HG03469 (cell line): ENCODE measurements around the gene AMY2A.
"Not testable (repeated sequence)": the region's sequence is repeated elsewhere in the genome, so short reads cannot be mapped to it uniquely, and the experiment has no call there.

Experiments used
- ATAC-seq: cut with Tn5 transposase; IDR thresholded peaks from one replicate; pipeline ENCODE4 v1.9.1; 2021; ENCODE audit warnings: mild to moderate bottlenecking, moderate library complexity, moderate number of reproducible peaks; ENCODE audit not compliant: unreplicated experiment

Gene AMY2A

GRCh38 chr1:103616994-103617477, at the start of gene AMY2A:
AMY2A (plus strand) TSS chr1:103617427; CDS start chr1:103617441, 14 bp downstream.
- not testable (repeated sequence) for ATAC-seq

- ATAC-seq = no peak
These were observed 47.7 kb upstream of the AMY2A start for GRCh38 chr1:103569493-103569892.

GRCh38 chr1:103571289-103571688, 45.9 kb upstream of the AMY2A start, which contains the start of gene AMY2B:
AMY2B (plus strand) TSS chr1:103571589; CDS start chr1:103571603, 14 bp downstream.
- ATAC-seq = not testable (repeated sequence)

GRCh38 chr1:103576065-103576464, 41.2 kb upstream of the AMY2A start:
- ATAC-seq = no peak

- ATAC-seq = not testable (repeated sequence)
These were observed 40.4 kb upstream of the AMY2A start for GRCh38 chr1:103576784-103577183.

GRCh38 chr1:103582464-103582863, 34.8 kb upstream of the AMY2A start:
- no peak for ATAC-seq

- ATAC-seq = no peak
These were observed 33.3 kb upstream of the AMY2A start for GRCh38 chr1:103583887-103584286.

- no peak for ATAC-seq
These were observed 32.7 kb upstream of the AMY2A start for GRCh38 chr1:103584537-103584936.

- not testable (repeated sequence) for ATAC-seq
These were observed 14.5 kb upstream of the AMY2A start for GRCh38 chr1:103602740-103603139.

GRCh38 chr1:103616362-103616761, 865 bp upstream of the AMY2A start:
- no peak for ATAC-seq

- ATAC-seq = not testable (repeated sequence)
These were observed 10.2 kb downstream of the AMY2A start for GRCh38 chr1:103627436-103627835.

- not testable (repeated sequence) for ATAC-seq
These were observed 24.0 kb downstream of the AMY2A start for GRCh38 chr1:103641194-103641593.

- ATAC-seq = not testable (repeated sequence)
These were observed 26.7 kb downstream of the AMY2A start for GRCh38 chr1:103643908-103644307.

GRCh38 chr1:103650305-103650704, 33.1 kb downstream of the AMY2A start:
- ATAC-seq = not testable (repeated sequence)

- ATAC-seq = not testable (repeated sequence)
These were observed 33.7 kb downstream of the AMY2A start for GRCh38 chr1:103650889-103651288.

- ATAC-seq = not testable (repeated sequence)
These were observed 36.9 kb downstream of the AMY2A start for GRCh38 chr1:103654133-103654532.

GRCh38 chr1:103655460-103655859, 38.2 kb downstream of the AMY2A start, which contains the start of gene AMY1A:
AMY1A (plus strand) TSS chr1:103655760; CDS start chr1:103656331, 571 bp downstream.
- not testable (repeated sequence) for ATAC-seq
